ENCODE data around the gene RAVER1. TPM values are rescaled to one million over a fixed set of nuclear protein-coding genes. Genes with fewer than 3 reads are reported as not detected.
A peak's percentile ranks its signal among the peaks of the same experiment; 100 is the strongest.

RAVER1 gene, protein sequence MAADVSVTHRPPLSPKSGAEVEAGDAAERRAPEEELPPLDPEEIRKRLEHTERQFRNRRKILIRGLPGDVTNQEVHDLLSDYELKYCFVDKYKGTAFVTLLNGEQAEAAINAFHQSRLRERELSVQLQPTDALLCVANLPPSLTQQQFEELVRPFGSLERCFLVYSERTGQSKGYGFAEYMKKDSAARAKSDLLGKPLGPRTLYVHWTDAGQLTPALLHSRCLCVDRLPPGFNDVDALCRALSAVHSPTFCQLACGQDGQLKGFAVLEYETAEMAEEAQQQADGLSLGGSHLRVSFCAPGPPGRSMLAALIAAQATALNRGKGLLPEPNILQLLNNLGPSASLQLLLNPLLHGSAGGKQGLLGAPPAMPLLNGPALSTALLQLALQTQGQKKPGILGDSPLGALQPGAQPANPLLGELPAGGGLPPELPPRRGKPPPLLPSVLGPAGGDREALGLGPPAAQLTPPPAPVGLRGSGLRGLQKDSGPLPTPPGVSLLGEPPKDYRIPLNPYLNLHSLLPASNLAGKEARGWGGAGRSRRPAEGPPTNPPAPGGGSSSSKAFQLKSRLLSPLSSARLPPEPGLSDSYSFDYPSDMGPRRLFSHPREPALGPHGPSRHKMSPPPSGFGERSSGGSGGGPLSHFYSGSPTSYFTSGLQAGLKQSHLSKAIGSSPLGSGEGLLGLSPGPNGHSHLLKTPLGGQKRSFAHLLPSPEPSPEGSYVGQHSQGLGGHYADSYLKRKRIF
- 71.3 TPM for polyA plus RNA-seq (2012; ENCODE audit: insufficient read length, low read depth)

DNA sequence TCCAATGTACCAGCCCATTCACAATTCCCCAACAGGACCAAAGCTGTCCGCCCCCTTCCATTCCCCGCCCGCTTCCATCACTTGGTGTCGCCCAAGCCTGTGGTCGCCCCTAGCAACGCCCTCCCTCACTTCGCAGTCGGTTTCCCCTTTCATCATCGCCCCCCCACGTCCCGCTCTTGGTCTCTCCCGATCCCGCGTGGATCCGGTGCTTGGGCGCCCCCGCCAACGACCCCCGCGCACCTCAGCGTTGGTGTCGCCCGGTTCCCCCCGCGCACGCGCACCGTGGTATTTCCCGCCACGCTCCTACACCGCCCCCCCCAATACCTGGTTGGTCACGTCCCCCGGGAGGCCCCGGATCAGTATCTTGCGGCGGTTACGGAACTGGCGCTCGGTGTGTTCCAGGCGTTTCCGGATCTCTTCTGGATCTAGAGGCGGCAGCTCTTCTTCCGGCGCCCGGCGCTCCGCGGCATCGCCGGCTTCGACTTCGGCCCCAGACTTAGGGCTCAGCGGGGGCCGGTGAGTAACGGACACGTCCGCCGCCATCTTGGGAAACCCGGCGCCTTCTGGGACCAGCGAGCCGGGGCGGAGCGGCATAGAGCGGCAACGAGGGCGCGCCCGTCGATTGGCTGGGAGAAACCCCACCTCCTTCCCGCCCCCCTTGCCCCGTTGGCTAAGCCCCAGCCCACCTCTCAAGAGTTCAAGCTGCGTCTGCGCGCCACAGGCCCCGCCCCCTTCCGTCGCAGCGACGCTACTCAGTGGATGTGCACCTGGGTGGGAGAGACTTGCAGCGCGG is at the start of gene RAVER1:
TSS of gene RAVER1 (minus strand) at position 565 of the 793 bp plus-strand sequence. CDS start at position 543, 22 bp downstream.
- peak; percentile 53 for TF ChIP-seq FOXP2 (optimal IDR thresholded peaks at IDR 0.05; ENCODE audit: borderline replicate concordance, extremely low read depth, extremely low read length, insufficient read depth)
- TF ChIP-seq, protein P1, sequence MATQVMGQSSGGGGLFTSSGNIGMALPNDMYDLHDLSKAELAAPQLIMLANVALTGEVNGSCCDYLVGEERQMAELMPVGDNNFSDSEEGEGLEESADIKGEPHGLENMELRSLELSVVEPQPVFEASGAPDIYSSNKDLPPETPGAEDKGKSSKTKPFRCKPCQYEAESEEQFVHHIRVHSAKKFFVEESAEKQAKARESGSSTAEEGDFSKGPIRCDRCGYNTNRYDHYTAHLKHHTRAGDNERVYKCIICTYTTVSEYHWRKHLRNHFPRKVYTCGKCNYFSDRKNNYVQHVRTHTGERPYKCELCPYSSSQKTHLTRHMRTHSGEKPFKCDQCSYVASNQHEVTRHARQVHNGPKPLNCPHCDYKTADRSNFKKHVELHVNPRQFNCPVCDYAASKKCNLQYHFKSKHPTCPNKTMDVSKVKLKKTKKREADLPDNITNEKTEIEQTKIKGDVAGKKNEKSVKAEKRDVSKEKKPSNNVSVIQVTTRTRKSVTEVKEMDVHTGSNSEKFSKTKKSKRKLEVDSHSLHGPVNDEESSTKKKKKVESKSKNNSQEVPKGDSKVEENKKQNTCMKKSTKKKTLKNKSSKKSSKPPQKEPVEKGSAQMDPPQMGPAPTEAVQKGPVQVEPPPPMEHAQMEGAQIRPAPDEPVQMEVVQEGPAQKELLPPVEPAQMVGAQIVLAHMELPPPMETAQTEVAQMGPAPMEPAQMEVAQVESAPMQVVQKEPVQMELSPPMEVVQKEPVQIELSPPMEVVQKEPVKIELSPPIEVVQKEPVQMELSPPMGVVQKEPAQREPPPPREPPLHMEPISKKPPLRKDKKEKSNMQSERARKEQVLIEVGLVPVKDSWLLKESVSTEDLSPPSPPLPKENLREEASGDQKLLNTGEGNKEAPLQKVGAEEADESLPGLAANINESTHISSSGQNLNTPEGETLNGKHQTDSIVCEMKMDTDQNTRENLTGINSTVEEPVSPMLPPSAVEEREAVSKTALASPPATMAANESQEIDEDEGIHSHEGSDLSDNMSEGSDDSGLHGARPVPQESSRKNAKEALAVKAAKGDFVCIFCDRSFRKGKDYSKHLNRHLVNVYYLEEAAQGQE (IDR thresholded peaks at IDR 0.05; ENCODE audit: insufficient read depth in 1 of 2, low read depth in 2 of 2, low read length in 2 of 2), result no peak
- TF ChIP-seq POLR2AphosphoS5 (IDR thresholded peaks at IDR 0.05; ENCODE audit: low read depth, low read length), result peak; percentile 84
- peak; percentile 10; the same call in 1 of the 2 replicates for TF ChIP-seq SIN3A (IDR thresholded peaks at IDR 0.05; ENCODE audit: borderline replicate concordance, insufficient read depth, low read length)
- TF ChIP-seq TAF1 (IDR thresholded peaks at IDR 0.05; ENCODE audit: borderline replicate concordance, insufficient read depth, low read length), result peak; percentile 88

DNA sequence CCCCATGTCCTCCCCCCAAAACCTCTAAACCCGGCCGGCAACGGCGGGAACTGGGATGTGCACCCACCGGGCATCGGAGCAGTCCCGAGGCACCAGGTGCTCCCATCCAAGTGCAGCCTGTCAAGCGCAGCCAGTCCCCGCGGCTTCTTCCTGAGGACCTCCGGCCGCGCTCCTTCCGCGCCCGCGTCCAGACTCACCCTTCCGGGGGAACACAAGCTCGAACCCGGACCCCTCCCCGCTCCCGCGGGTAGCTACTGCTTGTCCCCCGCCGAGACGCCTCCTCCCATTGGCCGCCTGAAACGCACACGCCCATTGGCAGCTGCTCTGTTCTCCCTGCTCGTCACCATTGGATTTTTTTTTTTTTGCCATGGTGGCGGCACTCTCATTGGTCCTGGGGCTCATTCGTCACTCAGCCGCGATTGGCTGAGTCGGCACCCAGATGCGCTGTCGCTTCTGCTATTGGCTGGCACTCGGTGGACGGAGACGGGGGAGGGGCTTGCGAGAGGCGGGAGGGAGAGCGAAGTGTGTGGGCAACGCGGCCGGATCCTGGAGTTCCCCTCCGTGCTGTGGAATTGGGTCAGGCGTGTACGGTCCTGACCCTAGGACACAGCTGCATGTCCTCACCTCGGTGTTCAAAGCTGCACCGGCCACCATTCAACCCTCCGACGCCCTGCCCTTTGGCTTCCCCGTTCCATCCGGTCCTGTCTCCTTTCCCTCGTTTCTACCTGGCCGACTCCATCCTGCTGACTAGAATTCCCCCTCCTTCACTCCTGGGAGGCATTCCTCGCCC is 47.2 kb upstream of the RAVER1 start, which contains the start of gene TYK2:
TSS of gene TYK2 (minus strand) at position 260 of the 790 bp plus-strand sequence. CDS start 2,166 bp downstream, outside the sequence.
- TF ChIP-seq TAF1 (IDR thresholded peaks at IDR 0.05; ENCODE audit: borderline replicate concordance, insufficient read depth, low read length), result peak; percentile 54
- peak; percentile 83 for TF ChIP-seq POLR2AphosphoS5 (IDR thresholded peaks at IDR 0.05; ENCODE audit: low read depth, low read length)
- TF ChIP-seq, protein P1 (IDR thresholded peaks at IDR 0.05; ENCODE audit: insufficient read depth in 1 of 2, low read depth in 2 of 2, low read length in 2 of 2), result 0 out of 4 replicates have a peak, but pooled peaks of 1 of the 2 experiments have one; percentile 40
- TF ChIP-seq FOXP2 (optimal IDR thresholded peaks at IDR 0.05; ENCODE audit: borderline replicate concordance, extremely low read depth, extremely low read length, insufficient read depth), result no peak

DNA sequence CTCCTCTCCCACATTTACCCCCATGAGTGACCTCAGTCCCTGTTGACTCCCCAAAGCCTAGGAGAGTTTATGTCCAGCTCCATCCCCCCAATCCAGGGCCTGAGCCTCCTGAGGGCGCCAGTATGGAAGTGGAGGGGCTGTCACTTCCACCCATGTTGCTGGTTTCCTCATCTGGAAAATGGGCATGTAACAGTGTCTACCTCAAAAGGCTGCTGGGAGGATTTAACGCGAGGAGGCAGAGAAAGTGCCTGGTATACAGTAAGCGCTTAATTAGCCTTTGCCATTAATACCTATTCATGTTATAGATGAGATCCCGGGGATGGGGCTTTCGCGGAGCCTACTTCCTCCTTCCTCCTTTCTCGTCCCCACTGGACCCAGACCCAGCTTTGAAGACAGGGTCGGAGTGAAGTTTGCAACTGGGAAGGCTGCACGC is 46.6 kb upstream of the RAVER1 start:
- TF ChIP-seq FOXP2 (optimal IDR thresholded peaks at IDR 0.05; ENCODE audit: borderline replicate concordance, extremely low read depth, extremely low read length, insufficient read depth) (no peak), SIN3A (IDR thresholded peaks at IDR 0.05; ENCODE audit: borderline replicate concordance, insufficient read depth, low read length) (no peak), TAF1 (IDR thresholded peaks at IDR 0.05; ENCODE audit: borderline replicate concordance, insufficient read depth, low read length) (no peak), POLR2AphosphoS5 (IDR thresholded peaks at IDR 0.05; ENCODE audit: low read depth, low read length) (no peak)
- TF ChIP-seq, protein P1 (IDR thresholded peaks at IDR 0.05; ENCODE audit: insufficient read depth in 1 of 2, low read depth in 2 of 2, low read length in 2 of 2), result no peak

DNA sequence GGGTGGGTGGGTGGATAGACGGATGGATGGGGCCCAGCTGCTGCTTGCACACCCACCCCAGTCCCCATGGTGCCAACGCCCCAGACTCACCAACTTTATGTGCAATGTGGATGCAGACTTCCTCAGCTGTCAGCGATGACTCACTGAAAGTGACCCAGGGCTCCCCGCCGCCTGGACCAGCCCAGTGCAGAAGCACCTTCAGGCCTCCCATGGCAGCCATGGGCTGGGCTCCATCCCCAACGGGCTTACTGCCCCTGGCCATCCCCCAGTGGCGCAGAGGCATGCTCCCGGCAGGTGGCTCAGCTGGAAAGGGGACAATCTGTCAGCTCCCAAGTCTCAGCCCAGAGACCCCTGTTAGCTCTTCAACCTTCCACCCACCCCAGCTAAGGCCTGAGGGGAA is 44.8 kb upstream of the RAVER1 start:
- TF ChIP-seq SIN3A (IDR thresholded peaks at IDR 0.05; ENCODE audit: borderline replicate concordance, insufficient read depth, low read length) (no peak), FOXP2 (optimal IDR thresholded peaks at IDR 0.05; ENCODE audit: borderline replicate concordance, extremely low read depth, extremely low read length, insufficient read depth) (no peak), TAF1 (IDR thresholded peaks at IDR 0.05; ENCODE audit: borderline replicate concordance, insufficient read depth, low read length) (no peak), POLR2AphosphoS5 (IDR thresholded peaks at IDR 0.05; ENCODE audit: low read depth, low read length) (no peak)
- TF ChIP-seq, protein P1 (IDR thresholded peaks at IDR 0.05; ENCODE audit: insufficient read depth in 1 of 2, low read depth in 2 of 2, low read length in 2 of 2), result no peak
